ENCODE results near the gene DPY19L1. TPM values are rescaled to one million over a fixed set of nuclear protein-coding genes. Genes with fewer than 3 reads are reported as not detected.
"Not testable (repeated sequence)": the region's sequence is repeated elsewhere in the genome, so short reads cannot be mapped to it uniquely, and the experiment has no call there.

The DPY19L1 gene
- total RNA-seq, 4 donors from 2014 or later, result 10.8 to 14.3 (median 11.8) TPM

GRCh38 chr7:34895202-34895601 is 142.1 kb downstream of the DPY19L1 start:
- Histone ChIP-seq H3K4me3 (no peak overlapping the region), H3K9me3 (peaks cover 0 to 9% (median 4%) of the 10 kb centered on the region in 4 donors), H3K27ac (replicated peaks in 1 of 4) (no peak overlapping the region), H3K36me3 (no peaks in the 10 kb centered on the region), H3K27me3 (no peaks in the 10 kb centered on the region), H3K4me1 (no peaks in the 10 kb centered on the region)
- TF ChIP-seq CTCF (IDR thresholded peaks at IDR 0.05), result no peak
- no peak for TF ChIP-seq POLR2A (IDR thresholded peaks at IDR 0.05; ENCODE audit: low read depth)
- no peak for TF ChIP-seq POLR2AphosphoS5 (IDR thresholded peaks at IDR 0.05)
- no peak for TF ChIP-seq EP300 (IDR thresholded peaks at IDR 0.05)
- intact Hi-C loops (cut with DNase I), result no loop called here
- DNase-seq (ENCODE audit: extremely low spot score), result no peak

GRCh38 chr7:34889951-34890350 is 147.3 kb downstream of the DPY19L1 start:
- Histone ChIP-seq H3K4me1 (no peaks in the 10 kb centered on the region), H3K36me3 (no peaks in the 10 kb centered on the region), H3K9me3 (peaks cover 0 to 2% (median under 1%) of the 10 kb centered on the region in 4 donors), H3K27me3 (no peaks in the 10 kb centered on the region), H3K4me3 (no peak overlapping the region), H3K27ac (replicated peaks in 1 of 4) (no peak overlapping the region)
- 100% methylated on average over 1 of the region's 1 CpG for WGBS
- intact Hi-C loops (cut with DNase I), result no loop called here
- no peak for DNase-seq (ENCODE audit: extremely low spot score)
- TF ChIP-seq POLR2AphosphoS5 (IDR thresholded peaks at IDR 0.05) (no peak), EP300 (IDR thresholded peaks at IDR 0.05) (no peak), CTCF (IDR thresholded peaks at IDR 0.05) (no peak), POLR2A (IDR thresholded peaks at IDR 0.05; ENCODE audit: low read depth) (no peak)

DNA sequence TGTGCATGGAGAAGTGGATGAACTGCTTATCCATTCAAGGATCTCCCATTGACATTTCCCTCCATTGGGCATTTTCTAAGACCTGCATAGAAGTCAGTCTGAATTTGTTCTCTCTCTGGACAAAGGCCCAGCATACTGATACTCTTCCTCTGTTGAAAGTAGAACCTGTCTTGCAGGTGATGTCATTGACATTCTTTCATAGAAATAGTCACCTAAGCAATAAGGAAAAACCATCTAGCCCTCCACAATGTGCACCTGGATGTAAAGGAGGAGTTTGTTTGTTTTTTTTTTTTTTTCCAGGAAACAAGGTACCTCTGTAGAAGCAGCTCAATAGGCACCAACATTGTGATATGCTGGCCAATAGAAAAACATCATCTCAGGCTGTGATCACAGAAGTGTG is 150.4 kb downstream of the DPY19L1 start:
- Histone ChIP-seq H3K4me1 (no peaks in the 10 kb centered on the region), H3K27me3 (no peaks in the 10 kb centered on the region), H3K27ac (replicated peaks in 1 of 4) (no peak overlapping the region), H3K4me3 (no peak overlapping the region), H3K36me3 (no peaks in the 10 kb centered on the region), H3K9me3 (peaks cover 0 to 18% (median 7%) of the 10 kb centered on the region in 4 donors)
- no peak for TF ChIP-seq POLR2AphosphoS5 (IDR thresholded peaks at IDR 0.05)
- no peak for TF ChIP-seq EP300 (IDR thresholded peaks at IDR 0.05)
- no peak for TF ChIP-seq CTCF (IDR thresholded peaks at IDR 0.05)
- TF ChIP-seq POLR2A (IDR thresholded peaks at IDR 0.05; ENCODE audit: low read depth), result no peak
- intact Hi-C loops (cut with DNase I), result no loop called here
- no peak for DNase-seq (ENCODE audit: extremely low spot score)

- H3K27ac ChIP-seq (replicated peaks in 1 of 4); intact Hi-C loops (cut with DNase I); DNase-seq (ENCODE audit: extremely low spot score); H3K4me3 ChIP-seq; H3K27me3 ChIP-seq; H3K36me3 ChIP-seq; H3K4me1 ChIP-seq: not testable (repeated sequence)
- WGBS, result 86% methylated on average over 1 of the region's 1 CpG
- H3K9me3 ChIP-seq, result peaks cover 0 to 18% (median 7%) of the 10 kb centered on the region in 4 donors
Measured at GRCh38 chr7:34883855-34884254, 153.4 kb downstream of the DPY19L1 start.

GRCh38 chr7:34879871-34880270 is 157.4 kb downstream of the DPY19L1 start:
- no peak overlapping the region for H3K27ac ChIP-seq (replicated peaks in 1 of 4)
- TF ChIP-seq EP300 (IDR thresholded peaks at IDR 0.05) (no peak), POLR2A (IDR thresholded peaks at IDR 0.05; ENCODE audit: low read depth) (no peak), POLR2AphosphoS5 (IDR thresholded peaks at IDR 0.05) (no peak), CTCF (IDR thresholded peaks at IDR 0.05) (no peak)
- 72% methylated on average over 2 of the region's 2 CpGs for WGBS
- H3K36me3 ChIP-seq, result no peaks in the 10 kb centered on the region
- no peak for DNase-seq (ENCODE audit: extremely low spot score)
- no peak overlapping the region for H3K4me3 ChIP-seq
- H3K9me3 ChIP-seq, result peaks cover 0 to 15% (median 7%) of the 10 kb centered on the region in 4 donors
- no peaks in the 10 kb centered on the region for H3K4me1 ChIP-seq
- no peaks in the 10 kb centered on the region for H3K27me3 ChIP-seq
- intact Hi-C loops (cut with DNase I), result no loop called here

DNA sequence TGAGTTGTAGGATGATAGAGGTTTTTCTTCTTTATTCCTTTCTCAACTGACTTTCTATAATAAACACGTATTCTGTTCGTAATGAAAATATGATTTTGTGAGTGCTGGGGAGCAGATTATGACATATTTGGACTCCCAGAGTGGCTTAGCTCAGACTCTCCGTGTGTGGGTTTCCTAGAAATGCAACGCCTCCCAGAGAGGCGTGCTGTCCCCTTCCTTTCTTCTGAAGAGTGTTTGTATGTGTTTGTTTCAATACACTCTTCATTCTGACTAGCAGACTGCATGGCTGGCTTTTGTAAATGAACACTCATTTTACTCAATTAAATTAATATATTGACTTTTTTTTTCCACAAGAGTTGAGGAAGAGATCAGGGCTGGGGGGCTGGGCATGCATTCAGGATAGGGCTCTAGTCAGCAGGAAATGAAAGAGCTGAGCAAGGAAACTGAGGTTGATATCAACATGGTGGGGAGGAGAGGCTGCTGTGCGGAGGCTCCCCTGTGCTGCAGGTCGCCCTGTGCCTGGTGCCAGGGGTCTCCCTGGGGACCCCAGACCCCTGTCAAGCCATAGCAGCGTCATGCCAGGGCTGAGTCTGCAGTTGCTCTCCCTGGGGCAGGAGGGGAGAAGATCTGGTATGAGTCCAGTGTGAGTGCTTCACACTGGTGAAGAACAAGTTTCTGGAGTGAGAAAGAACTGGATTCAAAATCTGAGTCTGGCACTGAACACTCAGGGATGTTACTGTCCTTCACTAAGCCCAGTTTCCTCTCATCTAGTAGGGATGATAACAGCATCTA is 158.1 kb downstream of the DPY19L1 start:
- H3K4me3 ChIP-seq; DNase-seq (ENCODE audit: extremely low spot score); H3K27ac ChIP-seq (replicated peaks in 1 of 4); H3K36me3 ChIP-seq; intact Hi-C loops (cut with DNase I); H3K27me3 ChIP-seq; H3K4me1 ChIP-seq: not testable (repeated sequence)
- WGBS, result 55% methylated on average over 8 of the region's 8 CpGs
- H3K9me3 ChIP-seq, result peaks cover 0 to 14% (median 7%) of the 10 kb centered on the region in 4 donors

Data from esophagus muscularis mucosa (tissue), 4 donors.